Activated CD8-positive, alpha-beta T cell treated with anti-CD3 and anti-CD28 coated beads for 36 hours (primary cell): ENCODE data around the gene LAMA5. TPM values are rescaled to one million over a fixed set of nuclear protein-coding genes. Genes with fewer than 3 reads are reported as not detected.

Experiments
- ATAC-seq: fragments of 200-7000 bp; cut with Tn5 transposase; one replicate; pipeline ENCODE4 v1.10.0; 2021; ENCODE audit warnings: mild to moderate bottlenecking, moderate library complexity
- CTCF ChIA-PET: fragments of 350-600 bp; sonication (Branson Sonifier 250); formaldehyde crosslinking; loops from one replicate; lab custom pipeline; 2021; ENCODE audit warnings: antibody characterized with exemption; lab: Charles Lee
- POLR2A ChIA-PET: fragments of 350-600 bp; sonication (Branson Sonifier 250); formaldehyde crosslinking; loops from one replicate; lab custom pipeline; 2021; ENCODE audit warnings: antibody characterized with exemption; lab: Charles Lee
- DNase-seq: peaks from one replicate; pipeline ENCODE4 v3.0.0-alpha.2; 2020
- H3K27ac Mint-ChIP-seq: one replicate; pipeline ENCODE4 v1.8.0; 2021; ENCODE audit warnings: mild to moderate bottlenecking, mixed read lengths
- H3K27me3 Mint-ChIP-seq: one replicate; pipeline ENCODE4 v1.8.0; 2021; ENCODE audit warnings: mixed read lengths
- H3K36me3 Mint-ChIP-seq: one replicate; pipeline ENCODE4 v1.8.0; 2021; ENCODE audit warnings: low read depth, mixed read lengths
- H3K4me1 Mint-ChIP-seq: one replicate; pipeline ENCODE4 v1.8.0; 2021; ENCODE audit warnings: low read depth, mixed read lengths
- H3K4me3 Mint-ChIP-seq: one replicate; pipeline ENCODE4 v1.8.0; 2021; ENCODE audit warnings: mild to moderate bottlenecking, moderate library complexity, mixed read lengths
- H3K9me3 Mint-ChIP-seq: one replicate; pipeline ENCODE4 v1.8.0; 2021; ENCODE audit warnings: mixed read lengths
- CTCF ChIP-seq: fragments of 200-600 bp; IDR thresholded peaks from one replicate; pipeline ENCODE4 v1.8.0; 2022; ENCODE audit warnings: antibody characterized with exemption, mild to moderate bottlenecking
- intact Hi-C: fragments of 100-400 bp; cut with micrococcal nuclease; formaldehyde crosslinking; loops from one replicate; pipeline ENCODE4 v1.10.0; 2022
- total RNA-seq, 2 experiments: library from RNA; stranded (reverse); gene quantifications; one replicate each; pipeline ENCODE4 v1.2.3, GENCODE V29; 2021

The LAMA5 gene
- total RNA-seq, 2 experiments from 2014 or later = 0.25 to 0.76 TPM

- no peaks in the 10 kb centered on the region for H3K27me3 Mint-ChIP-seq
- no peak for DNase-seq
- intact Hi-C loops = no loop called here
- no peak for TF ChIP-seq CTCF
- no peak overlapping the region for H3K4me3 Mint-ChIP-seq
- H3K36me3 Mint-ChIP-seq = no peaks in the 10 kb centered on the region
- no peak overlapping the region for H3K27ac Mint-ChIP-seq
- no peak for ATAC-seq
- POLR2A ChIA-PET = no interaction called here
- CTCF ChIA-PET = interaction anchor here (1.2 kb wide), 1 partner anchor 13 kb away, joined by 3 read pairs; no protein-coding TSS in a partner anchor
- no peaks in the 10 kb centered on the region for H3K9me3 Mint-ChIP-seq
- no peaks in the 10 kb centered on the region for H3K4me1 Mint-ChIP-seq
Observed at GRCh38 chr20:62355878-62356588, 11.1 kb downstream of the LAMA5 start.

- intact Hi-C loops = no loop called here
- Mint-ChIP-seq H3K4me1 (no peaks in the 10 kb centered on the region), H3K27ac (no peak overlapping the region), H3K27me3 (no peaks in the 10 kb centered on the region), H3K9me3 (no peaks in the 10 kb centered on the region), H3K36me3 (no peaks in the 10 kb centered on the region), H3K4me3 (no peak overlapping the region)
- ChIA-PET POLR2A (no interaction called here), CTCF (interaction anchor here (1.2 kb wide), 1 partner anchor 13 kb away, joined by 3 read pairs; no protein-coding TSS in a partner anchor)
- ATAC-seq (no peak), DNase-seq (no peak)
- no peak for TF ChIP-seq CTCF
Observed at GRCh38 chr20:62355516-62355877, 11.6 kb downstream of the LAMA5 start.

GRCh38 chr20:62354811-62355341 is 12.2 kb downstream of the LAMA5 start:
- Mint-ChIP-seq H3K9me3 (no peaks in the 10 kb centered on the region), H3K4me1 (no peaks in the 10 kb centered on the region), H3K36me3 (no peaks in the 10 kb centered on the region), H3K27me3 (no peaks in the 10 kb centered on the region), H3K27ac (no peak overlapping the region), H3K4me3 (no peak overlapping the region)
- ChIA-PET POLR2A (no interaction called here), CTCF (no interaction called here)
- no peak for TF ChIP-seq CTCF
- DNase-seq (no peak), ATAC-seq (no peak)
- intact Hi-C loops = no loop called here

GRCh38 chr20:62354031-62354808 is 12.9 kb downstream of the LAMA5 start:
- ATAC-seq (no peak), DNase-seq (no peak)
- POLR2A ChIA-PET = no interaction called here
- no peak for TF ChIP-seq CTCF
- intact Hi-C loops = no loop called here
- CTCF ChIA-PET = no interaction called here
- H3K4me1 Mint-ChIP-seq = no peaks in the 10 kb centered on the region
- no peak overlapping the region for H3K27ac Mint-ChIP-seq
- no peaks in the 10 kb centered on the region for H3K27me3 Mint-ChIP-seq
- H3K4me3 Mint-ChIP-seq = no peak overlapping the region
- H3K36me3 Mint-ChIP-seq = no peaks in the 10 kb centered on the region
- H3K9me3 Mint-ChIP-seq = peaks cover 2% of the 10 kb centered on the region
